Mesothelial cell of epicardium (in vitro differentiated cells): ENCODE data around the gene TLR3. TPM values are rescaled to one million over a fixed set of nuclear protein-coding genes. Genes with fewer than 3 reads are reported as not detected.
A peak's percentile ranks its signal among the peaks of the same experiment; 100 is the strongest.

Experiments used
- DNase-seq, 2 experiments: peaks; one replicate each; pipeline ENCODE4 v3.0.0; 2021; ENCODE audit warnings: low spot score in 2 of 2; ENCODE audit not compliant: unreplicated experiment in 2 of 2
- H3K27ac Mint-ChIP-seq: 2 replicates; pipeline ENCODE4 v1.8.0; 2021; ENCODE audit warnings: mixed read lengths
- H3K27me3 Mint-ChIP-seq: 2 replicates; pipeline ENCODE4 v1.8.0; 2021; ENCODE audit warnings: low read depth, mixed read lengths
- H3K36me3 Mint-ChIP-seq: 2 replicates; pipeline ENCODE4 v1.8.0; 2021; ENCODE audit warnings: mixed read lengths
- H3K4me1 Mint-ChIP-seq: 2 replicates; pipeline ENCODE4 v1.8.0; 2021; ENCODE audit warnings: mixed read lengths
- H3K4me3 Mint-ChIP-seq: 2 replicates; pipeline ENCODE4 v1.8.0; 2021; ENCODE audit warnings: mild to moderate bottlenecking, moderate library complexity, mixed read lengths
- H3K9me3 Mint-ChIP-seq: 2 replicates; pipeline ENCODE4 v1.8.0; 2021; ENCODE audit warnings: mixed read lengths
- CTCF ChIP-seq: fragments of 200-600 bp; sonication (generic); IDR thresholded peaks from one replicate; pipeline ENCODE4 v1.5.0; 2021; ENCODE audit warnings: antibody characterized with exemption; ENCODE audit not compliant: unreplicated experiment
- total RNA-seq: library from RNA; stranded (reverse); gene quantifications from 3 replicates; pipeline ENCODE4 v1.2.1, GENCODE V29; 2021

Gene TLR3
- total RNA-seq, 1 donor from 2014 or later: 9.2 TPM

GRCh38 chr4:186023975-186024374, 45.0 kb upstream of the TLR3 start:
- Mint-ChIP-seq H3K9me3 (peaks cover 15% of the 10 kb centered on the region), H3K4me3 (no peak overlapping the region), H3K27ac (no peak overlapping the region), H3K27me3 (peaks cover 4% of the 10 kb centered on the region), H3K36me3 (peaks cover 2% of the 10 kb centered on the region), H3K4me1 (peaks cover 19% of the 10 kb centered on the region)
- no peak for DNase-seq
- no peak for TF ChIP-seq CTCF

- no peak overlapping the region for H3K27ac Mint-ChIP-seq
- H3K27me3 Mint-ChIP-seq: peaks cover 3% of the 10 kb centered on the region
- peaks cover 27% of the 10 kb centered on the region for H3K4me1 Mint-ChIP-seq
- peaks cover 4% of the 10 kb centered on the region for H3K36me3 Mint-ChIP-seq
- no peak for DNase-seq
- H3K9me3 Mint-ChIP-seq: peaks cover 16% of the 10 kb centered on the region
- no peak for TF ChIP-seq CTCF
- H3K4me3 Mint-ChIP-seq: no peak overlapping the region
These were observed 44.1 kb upstream of the TLR3 start for GRCh38 chr4:186024637-186025407.

GRCh38 chr4:186025408-186025690, 43.6 kb upstream of the TLR3 start:
- Mint-ChIP-seq H3K36me3 (peaks cover 4% of the 10 kb centered on the region), H3K27me3 (peaks cover 3% of the 10 kb centered on the region), H3K9me3 (peaks cover 16% of the 10 kb centered on the region), H3K4me3 (no peak overlapping the region), H3K27ac (no peak overlapping the region), H3K4me1 (peaks cover 30% of the 10 kb centered on the region)
- TF ChIP-seq CTCF: no peak
- no peak for DNase-seq

- Mint-ChIP-seq H3K27ac (no peak overlapping the region), H3K9me3 (peaks cover 16% of the 10 kb centered on the region), H3K27me3 (peaks cover 3% of the 10 kb centered on the region), H3K36me3 (peaks cover 4% of the 10 kb centered on the region), H3K4me3 (no peak overlapping the region), H3K4me1 (peaks cover 27% of the 10 kb centered on the region)
- no peak for TF ChIP-seq CTCF
- no peak for DNase-seq
These were observed 41.6 kb upstream of the TLR3 start for GRCh38 chr4:186027405-186027804.

GRCh38 chr4:186029571-186030398, 39.2 kb upstream of the TLR3 start:
- no peaks in the 10 kb centered on the region for H3K27me3 Mint-ChIP-seq
- H3K4me1 Mint-ChIP-seq: peaks cover 27% of the 10 kb centered on the region
- no peak for DNase-seq
- peaks cover 4% of the 10 kb centered on the region for H3K36me3 Mint-ChIP-seq
- peak overlapping the region; percentile 78 for H3K27ac Mint-ChIP-seq
- H3K9me3 Mint-ChIP-seq: peaks cover 18% of the 10 kb centered on the region
- TF ChIP-seq CTCF: no peak
- H3K4me3 Mint-ChIP-seq: peak overlapping the region; percentile 24
